Posterior cingulate gyrus (tissue), 11 donors: ENCODE measurements around the gene COQ8B.
A peak's percentile ranks its signal among the peaks of the same experiment; 100 is the strongest.

Experiments
- DNase-seq, 10 donors: peaks; one replicate each; pipeline versions ENCODE4 v3.0.0 to v3.0.0-alpha.2; 2020 to 2021; ENCODE audit warnings: mixed read lengths in 3 of 10
- intact Hi-C: fragments of 100-400 bp; cut with DNase I; formaldehyde crosslinking; loops from one replicate; pipeline ENCODE4 v1.15.1; 2023

The COQ8B gene

GRCh38 chr19:40646743-40647254 lies 69.9 kb downstream of the COQ8B start:
- intact Hi-C loops = no loop called here
- DNase-seq = no peak

GRCh38 chr19:40642757-40643305 lies 73.9 kb downstream of the COQ8B start:
- intact Hi-C loops = no loop called here
- no peak for DNase-seq

DNA sequence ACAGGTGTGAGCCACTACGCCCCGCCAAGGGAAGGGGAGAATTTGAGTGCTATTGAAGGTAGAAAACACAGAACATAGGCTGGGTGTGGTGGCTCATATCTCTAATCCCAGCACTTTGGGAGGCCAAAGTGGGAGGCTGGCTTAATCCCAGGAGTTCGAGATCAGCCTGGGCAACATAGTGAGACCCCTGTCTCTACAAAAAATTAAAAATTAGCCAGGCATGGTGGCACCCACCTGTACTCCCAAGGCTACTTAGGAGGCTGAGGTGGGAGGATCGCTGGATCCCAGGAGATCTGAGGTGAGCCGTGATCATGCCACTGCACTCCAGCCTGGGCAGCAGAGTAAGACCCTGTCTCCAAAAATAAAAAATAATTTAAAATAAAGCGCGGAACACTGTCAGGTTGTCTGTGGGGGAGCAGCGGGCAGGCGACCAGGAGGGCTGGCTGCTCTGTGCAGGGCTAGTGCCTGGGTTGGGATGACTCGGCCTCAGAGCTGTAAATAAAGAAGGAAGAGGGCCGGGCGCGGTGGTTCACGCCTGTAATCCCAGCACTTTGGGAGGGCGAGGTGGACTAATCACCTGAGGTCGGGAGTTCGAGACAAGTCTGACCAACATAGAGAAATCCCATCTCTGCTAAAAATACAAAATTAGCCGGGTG lies 74.5 kb downstream of the COQ8B start:
- intact Hi-C loops = no loop called here
- peak in 2 of 10 donors; percentile 38 to 49 for DNase-seq
